Heart right ventricle (tissue), 16 donors: Measurements from ENCODE around the gene TNFSF12. TPM values are rescaled to one million over a fixed set of nuclear protein-coding genes. Genes with fewer than 3 reads are reported as not detected.

Experiments used
- ATAC-seq, 8 donors: fragments of 200-7000 bp; cut with Tn5 transposase; one replicate each; pipeline ENCODE4 v1.9.1; 2020; ENCODE audit warnings: mild to moderate bottlenecking in 8 of 8, moderate library complexity in 8 of 8, moderate number of reproducible peaks in 1 of 8
- DNase-seq, 2 donors: peaks; one replicate each; pipeline ENCODE4 v3.0.0-alpha.2; 2020
- H3K27ac ChIP-seq, 10 donors: fragments of 200-600 bp; sonication (generic) in 2 of 10; one replicate each; pipeline versions ENCODE4 v1.5.0 to v1.8.0; 2020 to 2022; ENCODE audit warnings: mild to moderate bottlenecking in 3 of 10
- H3K27me3 ChIP-seq, 7 donors: fragments of 200-600 bp; one replicate each; pipeline ENCODE4 v1.8.0; 2021 to 2022; ENCODE audit warnings: mild to moderate bottlenecking in 2 of 7
- H3K36me3 ChIP-seq, 9 donors: fragments of 200-600 bp; sonication (generic) in 1 of 9; one replicate each; pipeline versions ENCODE4 v1.5.0 to v1.8.0; 2020 to 2022; ENCODE audit warnings: mild to moderate bottlenecking in 2 of 9
- H3K4me1 ChIP-seq, 9 donors: fragments of 200-600 bp; sonication (generic) in 1 of 9; one replicate each; pipeline versions ENCODE4 v1.5.0 to v1.8.0; 2020 to 2022; ENCODE audit warnings: mild to moderate bottlenecking in 4 of 9
- H3K4me3 ChIP-seq, 10 donors: fragments of 200-600 bp; sonication (generic) in 2 of 10; one replicate each; pipeline versions ENCODE4 v1.5.0 to v1.8.0; 2020 to 2022; ENCODE audit warnings: mild to moderate bottlenecking in 7 of 10, moderate library complexity in 2 of 10
- H3K9me3 ChIP-seq, 11 donors: fragments of 200-600 bp in 10 of 11; sonication (generic) in 2 of 11; one replicate each; pipeline versions ENCODE4 v1.5.0 to v1.8.0; 2013 to 2022; ENCODE audit warnings: mild to moderate bottlenecking in 2 of 11, control low read depth in 1 of 11, moderate library complexity in 1 of 11
- CTCF ChIP-seq, 9 donors: fragments of 200-600 bp; sonication (generic) in 2 of 9; IDR thresholded peaks; one replicate each; pipeline versions ENCODE4 v1.5.0 to v1.8.0; 2021 to 2022; ENCODE audit warnings: antibody characterized with exemption in 9 of 9, mild to moderate bottlenecking in 5 of 9, moderate library complexity in 1 of 9
- WGBS, 2 donors: extraction: QIAGEN DNeasy Blood & Tissue Kit; methylation state at CpG; one replicate each; pipeline ENCODE4 v1.1.7; 2013; ENCODE audit warnings: inconsistent platforms in 1 of 2; 5-methylcytosine and 5-hydroxymethylcytosine counted together
- intact Hi-C, 10 donors: fragments of 100-400 bp; cut with DNase I; formaldehyde crosslinking; loops; one replicate each; pipeline versions ENCODE4 v1.11.1 to v1.14.2; 2022
- polyA plus RNA-seq, 2 donors: library from polyadenylated mRNA; stranded (reverse); fragments of 200-250 nt; gene quantifications; one replicate each; pipeline ENCODE4 v1.2.3, GENCODE V29; 2013
- total RNA-seq, 10 donors: library from RNA; stranded (reverse); fragmentation: NEBNext Ultra II Directional in 3 of 10; extraction: Animal tissue kit (Norgen Biotek cat#: 25700) in 3 of 10; gene quantifications; one replicate each; pipeline versions ENCODE4 v1.2.1 to v1.2.4, GENCODE V29; 2021 to 2023
- donor health status: Arrhythmogenic right ventricular cardiomyopathy.
- donor health status: ischemic (EF 13 %, LVEDD 7.1; RV severe dilation, severe dysfunction).
- donor health status: healthy with polysubstance abuse.
- donor health status: DM: no; HTN: yes; CAD: no.
- donor health status: DM: no; HTN: no; CAD: no.
- donor health status: ischemic (EF 25% LVEDD 6.9; RV normal size, moderate dysfunction).
- donor health status: ischemic (EF 25% LVEDD 5.7; RV mildly dilated, moderate dysfunction).
- donor health status: healthy.
- donor health status: DM: yes; HTN: yes; CAD: no.
- donor health status: Ischemic cardiomyopathy.
- donor health status: ischemic (EF 35%, LVEDD 5.7; RV mildly dilated, moderate dysfunction).
- donor health status: nonischemic (EF 11% LVEDD 7.7; RV severe dilation, severe dysfunction).
- donor health status: DM: yes; HTN: yes; CAD: no.
- donor health status: PGD.
- donor health status: ischemic (EF 29% LVEDD 5.4; RV normal size, mild dysfunction).
- donor health status: nonischemic (EF 23%, LVEDD 6.1; RV moderate dilation, normal function).

The TNFSF12 gene
- total and polyA plus RNA-seq, 12 donors, result 20.6 to 51.0 (median 26.9) TPM

GRCh38 chr17:7513850-7514419 is 34.9 kb upstream of the TNFSF12 start:
- no peak for TF ChIP-seq CTCF (IDR thresholded peaks at IDR 0.05)
- intact Hi-C loops, result loop anchor here in 9 of 10 donors (1.0 to 10.0 kb wide), 10 partner anchors 43 to 149 kb away; partner anchors contain the start of genes SENP3 (in 6 of the 9), TNFSF13 (in 2 of the 9) and SOX15 (in 1 of the 9)
- H3K9me3 ChIP-seq, result no peaks in the 10 kb centered on the region
- 77 to 78% methylated on average over 17 of the region's 17 CpGs for WGBS, 2 donors
- H3K36me3 ChIP-seq, result peaks cover 5 to 66% (median 46%) of the 10 kb centered on the region in 9 donors
- H3K4me1 ChIP-seq, result peaks cover 0 to 15% (median 0%) of the 10 kb centered on the region in 9 donors
- H3K27me3 ChIP-seq, result no peaks in the 10 kb centered on the region
- DNase-seq (no peak), ATAC-seq (no peak)
- no peak overlapping the region for H3K27ac ChIP-seq
- H3K4me3 ChIP-seq, result no peak overlapping the region

DNA sequence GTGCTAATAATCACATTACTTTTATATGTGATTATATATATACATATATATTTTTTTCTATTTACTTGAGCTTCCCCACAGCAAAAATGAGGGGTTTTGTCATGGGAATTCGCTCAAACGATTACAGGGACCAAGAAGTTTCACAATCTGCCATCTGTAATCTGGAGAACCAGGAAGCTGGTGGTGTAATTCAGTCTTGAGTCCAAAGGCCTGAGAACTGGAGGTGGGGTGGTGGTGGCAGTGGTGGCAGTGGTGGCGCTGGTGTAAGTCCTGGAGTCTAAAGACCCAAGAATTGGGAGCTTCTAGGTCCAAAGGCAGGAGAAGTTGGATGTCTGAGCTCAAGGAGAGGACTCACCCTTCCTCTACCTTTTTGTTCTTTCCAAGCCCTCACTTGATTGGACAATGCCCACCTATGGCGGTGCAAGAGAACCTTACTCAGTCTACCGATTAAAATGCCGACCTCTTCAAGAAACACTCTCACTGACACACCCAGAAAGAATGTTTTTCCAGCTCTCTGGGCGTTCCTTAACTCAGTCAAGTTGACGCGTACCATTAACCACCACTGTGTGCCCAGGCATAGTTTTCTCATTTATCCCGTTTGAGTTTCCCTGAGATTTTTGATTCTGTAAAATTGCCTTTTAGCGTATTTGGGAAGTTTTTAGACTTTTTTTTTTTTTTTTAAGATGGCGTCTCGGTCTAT is 32.8 kb upstream of the TNFSF12 start:
- WGBS, 2 donors, result 86 to 91% methylated on average over 13 of the region's 13 CpGs
- no peak for DNase-seq
- H3K4me3 ChIP-seq, result no peak overlapping the region
- peaks cover 0 to 44% (median 31%) of the 10 kb centered on the region in 9 donors for H3K36me3 ChIP-seq
- peaks cover 0 to 15% (median 0%) of the 10 kb centered on the region in 9 donors for H3K4me1 ChIP-seq
- H3K27me3 ChIP-seq, result no peaks in the 10 kb centered on the region
- peak in 2 of 8 donors; percentile 14 to 29 for ATAC-seq
- no peak for TF ChIP-seq CTCF (IDR thresholded peaks at IDR 0.05)
- no peaks in the 10 kb centered on the region for H3K9me3 ChIP-seq
- no peak overlapping the region for H3K27ac ChIP-seq
- intact Hi-C loops, result loop anchor here in 8 of 10 donors (2.0 to 10.0 kb wide), 8 partner anchors 41 to 151 kb away; partner anchors contain the start of genes SENP3 (in 5 of the 8), SOX15 (in 1 of the 8) and TNFSF13 (in 1 of the 8)

GRCh38 chr17:7523033-7523432 is 25.8 kb upstream of the TNFSF12 start:
- Histone ChIP-seq H3K4me1 (peaks cover 0 to 5% (median 0%) of the 10 kb centered on the region in 9 donors), H3K36me3 (no peaks in the 10 kb centered on the region), H3K27me3 (no peaks in the 10 kb centered on the region), H3K9me3 (peaks cover 0 to 8% (median 0%) of the 10 kb centered on the region in 11 donors), H3K27ac (no peak overlapping the region), H3K4me3 (no peak overlapping the region)
- ATAC-seq (peak in 6 of 8 donors; percentile 16 to 73 (median 44)), DNase-seq (no peak)
- 35 to 37% methylated on average over 10 of the region's 10 CpGs for WGBS, 2 donors
- intact Hi-C loops, result loop anchor here in 1 of 10 donors (2.0 kb wide), 1 partner anchor 38 kb away; the partner anchor contains the start of gene SENP3
- peak in 8 of 9 donors; percentile 34 to 64 (median 56) for TF ChIP-seq CTCF (IDR thresholded peaks at IDR 0.05)

DNA sequence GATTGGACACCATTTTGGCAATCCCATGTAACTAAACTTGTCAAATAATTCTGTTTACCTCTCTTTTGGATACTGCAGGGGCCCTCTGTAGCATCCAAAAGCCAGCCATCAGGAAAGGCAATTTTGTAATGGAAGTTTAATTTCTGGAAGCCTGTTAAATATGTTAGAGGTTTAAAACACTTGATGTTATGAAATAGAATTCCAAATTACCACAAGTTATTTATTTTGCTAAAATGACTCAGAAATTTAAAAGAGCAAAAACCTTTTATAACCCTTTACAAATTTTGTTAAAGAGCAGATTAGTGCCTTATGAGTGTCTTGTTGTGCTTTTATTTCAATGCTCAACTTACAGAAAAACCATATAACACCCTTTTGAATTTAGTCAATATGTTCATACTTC is 20.0 kb upstream of the TNFSF12 start:
- no peak for TF ChIP-seq CTCF (IDR thresholded peaks at IDR 0.05)
- intact Hi-C loops, result no loop called here
- H3K9me3 ChIP-seq, result peaks cover 0 to 32% (median 12%) of the 10 kb centered on the region in 11 donors
- H3K4me1 ChIP-seq, result no peaks in the 10 kb centered on the region
- no peak overlapping the region for H3K4me3 ChIP-seq
- H3K27me3 ChIP-seq, result no peaks in the 10 kb centered on the region
- H3K27ac ChIP-seq, result no peak overlapping the region
- no peak for DNase-seq
- no peaks in the 10 kb centered on the region for H3K36me3 ChIP-seq
- ATAC-seq, result no peak
